WTC11 (cell line): ENCODE results near the gene GREM1. TPM values are rescaled to one million over a fixed set of nuclear protein-coding genes. Genes with fewer than 3 reads are reported as not detected.

Experiments
- ATAC-seq: fragments of 200-7000 bp; cut with Tn5 transposase; 2 replicates; pipeline ENCODE4 v1.10.0; 2021; ENCODE audit warnings: mild to moderate bottlenecking, moderate library complexity
- CTCF ChIA-PET: fragments of 300-600 bp; sonication (Branson Sonifier 250); formaldehyde crosslinking; loops from one replicate; lab custom pipeline; 2021; ENCODE audit warnings: antibody characterized with exemption; lab: Charles Lee
- POLR2A ChIA-PET: fragments of 350-600 bp; sonication (Branson Sonifier 250); formaldehyde crosslinking; loops from one replicate; lab custom pipeline; 2021; ENCODE audit warnings: antibody characterized with exemption; lab: Charles Lee
- DNase-seq: peaks from one replicate; pipeline ENCODE4 v3.0.0; 2021; ENCODE audit warnings: low spot score
- H3K27ac Mint-ChIP-seq: 2 replicates; pipeline ENCODE4 v1.8.0; 2021; ENCODE audit warnings: mixed read lengths
- H3K27me3 Mint-ChIP-seq: 2 replicates; pipeline ENCODE4 v1.8.0; 2021; ENCODE audit warnings: low read depth, mild to moderate bottlenecking, moderate library complexity, mixed read lengths
- H3K36me3 Mint-ChIP-seq: 2 replicates; pipeline ENCODE4 v1.8.0; 2021; ENCODE audit warnings: mixed read lengths
- H3K4me1 Mint-ChIP-seq: 2 replicates; pipeline ENCODE4 v1.8.0; 2022; ENCODE audit warnings: mixed read lengths
- H3K4me3 Mint-ChIP-seq: 2 replicates; pipeline ENCODE4 v1.8.0; 2021; ENCODE audit warnings: mild to moderate bottlenecking, moderate library complexity, mixed read lengths
- H3K9me3 Mint-ChIP-seq: 2 replicates; pipeline ENCODE4 v1.8.0; 2021; ENCODE audit warnings: mixed read lengths
- CREB1 ChIP-seq: sonication (generic); formaldehyde crosslinking; IDR thresholded peaks from 2 replicates; pipeline ENCODE4 v1.8.0; 2023; ENCODE audit warnings: mild to moderate bottlenecking, missing genetic modification reagents
- CREM ChIP-seq: sonication (generic); formaldehyde crosslinking; IDR thresholded peaks from 2 replicates; pipeline ENCODE4 v1.8.1; 2022; ENCODE audit warnings: mild to moderate bottlenecking, missing genetic modification reagents, moderate library complexity
- EMX1 ChIP-seq: fragments of 250-450 bp; sonication (Bioruptor Pico); IDR thresholded peaks from 2 replicates; pipeline ENCODE4 v1.8.0; 2021; ENCODE audit warnings: mild to moderate bottlenecking
- ESRRA ChIP-seq: sonication (generic); formaldehyde crosslinking; IDR thresholded peaks from 2 replicates; pipeline ENCODE4 v1.8.1; 2022; ENCODE audit warnings: mild to moderate bottlenecking, missing genetic modification reagents, borderline replicate concordance
- JUN ChIP-seq: sonication (generic); formaldehyde crosslinking; IDR thresholded peaks from 2 replicates; pipeline ENCODE4 v1.8.0; 2023; ENCODE audit warnings: mild to moderate bottlenecking, missing genetic modification reagents
- NFATC4 ChIP-seq: fragments of 250-450 bp; sonication (Bioruptor Pico); IDR thresholded peaks from 2 replicates; pipeline ENCODE4 v1.9.0; 2021; ENCODE audit warnings: mild to moderate bottlenecking
- NR3C1 ChIP-seq: sonication (generic); formaldehyde crosslinking; conservative IDR thresholded peaks from 2 replicates; pipeline ENCODE4 v1.8.1; 2023; ENCODE audit warnings: low read depth, mild to moderate bottlenecking, missing genetic modification reagents
- OVOL2 ChIP-seq: fragments of 250-450 bp; sonication (Bioruptor Pico); IDR thresholded peaks from 2 replicates; pipeline ENCODE4 v1.9.0; 2021; ENCODE audit warnings: mild to moderate bottlenecking, borderline replicate concordance
- SP1 ChIP-seq: sonication (generic); formaldehyde crosslinking; conservative IDR thresholded peaks from 2 replicates; pipeline ENCODE4 v1.8.1; 2022; ENCODE audit warnings: missing genetic modification reagents
- TP53 ChIP-seq: sonication (generic); formaldehyde crosslinking; IDR thresholded peaks from 2 replicates; pipeline ENCODE4 v1.8.1; 2023; ENCODE audit warnings: mild to moderate bottlenecking, missing genetic modification reagents
- ZNF138 ChIP-seq: sonication (generic); formaldehyde crosslinking; conservative IDR thresholded peaks from 2 replicates; pipeline ENCODE4 v1.8.1; 2022; ENCODE audit warnings: mild to moderate bottlenecking, moderate library complexity, missing genetic modification reagents
- ZNF423 ChIP-seq: fragments of 250-450 bp; sonication (Bioruptor Pico); IDR thresholded peaks from 2 replicates; pipeline ENCODE4 v2.1.2; 2022; ENCODE audit warnings: mild to moderate bottlenecking, moderate library complexity
- total RNA-seq: library from RNA; stranded (reverse); gene quantifications from 3 replicates; pipeline ENCODE4 v1.2.3, GENCODE V29; 2021
- TF ChIP-seq, protein P1 (sequence below): fragments of 250-450 bp; sonication (Bioruptor Pico); IDR thresholded peaks from 2 replicates; pipeline ENCODE4 v1.9.0; 2021; ENCODE audit warnings: mild to moderate bottlenecking, borderline replicate concordance
- TF ChIP-seq, protein P2 (sequence below): sonication (generic); formaldehyde crosslinking; IDR thresholded peaks from 2 replicates; pipeline ENCODE4 v1.8.1; 2023; ENCODE audit warnings: mild to moderate bottlenecking, missing genetic modification reagents, borderline replicate concordance
- TF ChIP-seq, protein P3 (sequence below): sonication (generic); formaldehyde crosslinking; IDR thresholded peaks from 2 replicates; pipeline ENCODE4 v1.8.0; 2022; ENCODE audit warnings: mild to moderate bottlenecking, missing genetic modification reagents
- TF ChIP-seq, protein P4 (sequence below): sonication (generic); formaldehyde crosslinking; IDR thresholded peaks from 2 replicates; pipeline ENCODE4 v1.8.1; 2023; ENCODE audit warnings: mild to moderate bottlenecking, missing genetic modification reagents, moderate library complexity

The GREM1 gene
- total RNA-seq, 1 experiment from 2014 or later = 0.59 TPM

- TF ChIP-seq, protein P1, sequence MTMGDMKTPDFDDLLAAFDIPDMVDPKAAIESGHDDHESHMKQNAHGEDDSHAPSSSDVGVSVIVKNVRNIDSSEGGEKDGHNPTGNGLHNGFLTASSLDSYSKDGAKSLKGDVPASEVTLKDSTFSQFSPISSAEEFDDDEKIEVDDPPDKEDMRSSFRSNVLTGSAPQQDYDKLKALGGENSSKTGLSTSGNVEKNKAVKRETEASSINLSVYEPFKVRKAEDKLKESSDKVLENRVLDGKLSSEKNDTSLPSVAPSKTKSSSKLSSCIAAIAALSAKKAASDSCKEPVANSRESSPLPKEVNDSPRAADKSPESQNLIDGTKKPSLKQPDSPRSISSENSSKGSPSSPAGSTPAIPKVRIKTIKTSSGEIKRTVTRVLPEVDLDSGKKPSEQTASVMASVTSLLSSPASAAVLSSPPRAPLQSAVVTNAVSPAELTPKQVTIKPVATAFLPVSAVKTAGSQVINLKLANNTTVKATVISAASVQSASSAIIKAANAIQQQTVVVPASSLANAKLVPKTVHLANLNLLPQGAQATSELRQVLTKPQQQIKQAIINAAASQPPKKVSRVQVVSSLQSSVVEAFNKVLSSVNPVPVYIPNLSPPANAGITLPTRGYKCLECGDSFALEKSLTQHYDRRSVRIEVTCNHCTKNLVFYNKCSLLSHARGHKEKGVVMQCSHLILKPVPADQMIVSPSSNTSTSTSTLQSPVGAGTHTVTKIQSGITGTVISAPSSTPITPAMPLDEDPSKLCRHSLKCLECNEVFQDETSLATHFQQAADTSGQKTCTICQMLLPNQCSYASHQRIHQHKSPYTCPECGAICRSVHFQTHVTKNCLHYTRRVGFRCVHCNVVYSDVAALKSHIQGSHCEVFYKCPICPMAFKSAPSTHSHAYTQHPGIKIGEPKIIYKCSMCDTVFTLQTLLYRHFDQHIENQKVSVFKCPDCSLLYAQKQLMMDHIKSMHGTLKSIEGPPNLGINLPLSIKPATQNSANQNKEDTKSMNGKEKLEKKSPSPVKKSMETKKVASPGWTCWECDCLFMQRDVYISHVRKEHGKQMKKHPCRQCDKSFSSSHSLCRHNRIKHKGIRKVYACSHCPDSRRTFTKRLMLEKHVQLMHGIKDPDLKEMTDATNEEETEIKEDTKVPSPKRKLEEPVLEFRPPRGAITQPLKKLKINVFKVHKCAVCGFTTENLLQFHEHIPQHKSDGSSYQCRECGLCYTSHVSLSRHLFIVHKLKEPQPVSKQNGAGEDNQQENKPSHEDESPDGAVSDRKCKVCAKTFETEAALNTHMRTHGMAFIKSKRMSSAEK (CRISPR knock-in tag) = no peak
- TF ChIP-seq ZNF138 (CRISPR knock-in tag) (no peak), OVOL2 (CRISPR knock-in tag) (no peak), ESRRA (CRISPR knock-in tag) (no peak), NFATC4 (CRISPR knock-in tag) (no peak), JUN (no peak), CREM (CRISPR knock-in tag) (no peak), EMX1 (CRISPR knock-in tag) (no peak), ZNF423 (CRISPR knock-in tag) (no peak), NR3C1 (no peak)
- TF ChIP-seq, all 79 proteins: peak for 0
Observed at GRCh38 chr15:32700501-32701150, 17.2 kb upstream of the GREM1 start (continued).

DNA sequence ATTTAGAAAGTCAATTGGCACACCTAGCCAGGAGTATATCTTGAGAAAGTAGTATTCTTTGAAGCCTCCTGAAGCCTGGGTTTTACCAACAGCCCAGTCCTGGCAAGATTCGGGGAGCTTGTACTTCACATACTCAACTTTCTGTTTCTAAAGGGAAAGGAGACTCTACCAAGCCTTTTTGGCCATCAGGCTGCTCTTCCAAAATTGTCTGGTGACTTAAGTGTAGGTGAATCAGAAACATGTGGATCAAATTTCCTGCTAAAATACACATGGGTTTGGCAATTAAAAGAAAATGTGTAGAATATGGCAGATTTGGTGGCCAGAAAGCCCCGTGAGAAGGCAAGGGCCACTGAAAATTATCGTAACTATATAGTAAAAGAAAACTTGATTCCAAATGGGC, 15.9 kb upstream of the GREM1 start:
- TF ChIP-seq, protein P2, sequence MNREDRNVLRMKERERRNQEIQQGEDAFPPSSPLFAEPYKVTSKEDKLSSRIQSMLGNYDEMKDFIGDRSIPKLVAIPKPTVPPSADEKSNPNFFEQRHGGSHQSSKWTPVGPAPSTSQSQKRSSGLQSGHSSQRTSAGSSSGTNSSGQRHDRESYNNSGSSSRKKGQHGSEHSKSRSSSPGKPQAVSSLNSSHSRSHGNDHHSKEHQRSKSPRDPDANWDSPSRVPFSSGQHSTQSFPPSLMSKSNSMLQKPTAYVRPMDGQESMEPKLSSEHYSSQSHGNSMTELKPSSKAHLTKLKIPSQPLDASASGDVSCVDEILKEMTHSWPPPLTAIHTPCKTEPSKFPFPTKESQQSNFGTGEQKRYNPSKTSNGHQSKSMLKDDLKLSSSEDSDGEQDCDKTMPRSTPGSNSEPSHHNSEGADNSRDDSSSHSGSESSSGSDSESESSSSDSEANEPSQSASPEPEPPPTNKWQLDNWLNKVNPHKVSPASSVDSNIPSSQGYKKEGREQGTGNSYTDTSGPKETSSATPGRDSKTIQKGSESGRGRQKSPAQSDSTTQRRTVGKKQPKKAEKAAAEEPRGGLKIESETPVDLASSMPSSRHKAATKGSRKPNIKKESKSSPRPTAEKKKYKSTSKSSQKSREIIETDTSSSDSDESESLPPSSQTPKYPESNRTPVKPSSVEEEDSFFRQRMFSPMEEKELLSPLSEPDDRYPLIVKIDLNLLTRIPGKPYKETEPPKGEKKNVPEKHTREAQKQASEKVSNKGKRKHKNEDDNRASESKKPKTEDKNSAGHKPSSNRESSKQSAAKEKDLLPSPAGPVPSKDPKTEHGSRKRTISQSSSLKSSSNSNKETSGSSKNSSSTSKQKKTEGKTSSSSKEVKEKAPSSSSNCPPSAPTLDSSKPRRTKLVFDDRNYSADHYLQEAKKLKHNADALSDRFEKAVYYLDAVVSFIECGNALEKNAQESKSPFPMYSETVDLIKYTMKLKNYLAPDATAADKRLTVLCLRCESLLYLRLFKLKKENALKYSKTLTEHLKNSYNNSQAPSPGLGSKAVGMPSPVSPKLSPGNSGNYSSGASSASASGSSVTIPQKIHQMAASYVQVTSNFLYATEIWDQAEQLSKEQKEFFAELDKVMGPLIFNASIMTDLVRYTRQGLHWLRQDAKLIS (CRISPR knock-in tag) = no peak
- no peak for TF ChIP-seq CREB1 (CRISPR knock-in tag)
- ChIA-PET CTCF (no interaction called here), POLR2A (no interaction called here)
- no peaks in the 10 kb centered on the region for H3K36me3 Mint-ChIP-seq
- ATAC-seq (no peak), DNase-seq (no peak)
- H3K27ac Mint-ChIP-seq = no peak overlapping the region
- peaks cover 8% of the 10 kb centered on the region for H3K4me1 Mint-ChIP-seq
- no peaks in the 10 kb centered on the region for H3K9me3 Mint-ChIP-seq
- no peaks in the 10 kb centered on the region for H3K27me3 Mint-ChIP-seq
- H3K4me3 Mint-ChIP-seq = no peak overlapping the region

DNA sequence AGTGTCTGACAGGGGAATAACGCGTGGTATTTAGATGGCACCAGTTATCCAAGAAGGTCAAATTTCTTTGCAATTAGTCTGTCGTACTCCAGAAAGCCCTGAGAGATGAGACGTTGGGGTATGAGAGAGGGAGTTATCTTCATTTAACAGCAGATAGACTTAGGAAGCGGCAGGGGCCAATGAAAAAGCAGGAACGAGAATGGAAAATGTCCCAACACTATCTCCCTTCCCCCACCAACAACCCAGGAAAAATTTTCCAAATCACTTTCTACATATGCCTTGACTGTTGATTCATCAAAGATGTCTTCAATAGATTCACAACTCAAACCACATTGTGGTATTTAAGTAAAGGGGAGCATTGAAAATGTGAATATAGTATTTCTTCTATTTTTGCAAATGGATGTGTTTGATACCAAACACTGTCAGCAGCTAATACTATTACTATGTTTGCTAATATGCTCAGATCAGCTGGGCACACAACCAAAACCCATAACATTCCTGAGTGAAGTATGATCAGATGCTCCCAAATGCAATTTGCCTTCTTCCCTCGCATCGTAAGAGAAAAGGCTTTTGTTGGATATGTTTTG, 13.3 kb upstream of the GREM1 start:
- POLR2A ChIA-PET = no interaction called here
- TF ChIP-seq, protein P3, sequence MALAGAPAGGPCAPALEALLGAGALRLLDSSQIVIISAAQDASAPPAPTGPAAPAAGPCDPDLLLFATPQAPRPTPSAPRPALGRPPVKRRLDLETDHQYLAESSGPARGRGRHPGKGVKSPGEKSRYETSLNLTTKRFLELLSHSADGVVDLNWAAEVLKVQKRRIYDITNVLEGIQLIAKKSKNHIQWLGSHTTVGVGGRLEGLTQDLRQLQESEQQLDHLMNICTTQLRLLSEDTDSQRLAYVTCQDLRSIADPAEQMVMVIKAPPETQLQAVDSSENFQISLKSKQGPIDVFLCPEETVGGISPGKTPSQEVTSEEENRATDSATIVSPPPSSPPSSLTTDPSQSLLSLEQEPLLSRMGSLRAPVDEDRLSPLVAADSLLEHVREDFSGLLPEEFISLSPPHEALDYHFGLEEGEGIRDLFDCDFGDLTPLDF (CRISPR knock-in tag) = no peak
- no peak for TF ChIP-seq NFATC4 (CRISPR knock-in tag)
- TF ChIP-seq, protein P4, sequence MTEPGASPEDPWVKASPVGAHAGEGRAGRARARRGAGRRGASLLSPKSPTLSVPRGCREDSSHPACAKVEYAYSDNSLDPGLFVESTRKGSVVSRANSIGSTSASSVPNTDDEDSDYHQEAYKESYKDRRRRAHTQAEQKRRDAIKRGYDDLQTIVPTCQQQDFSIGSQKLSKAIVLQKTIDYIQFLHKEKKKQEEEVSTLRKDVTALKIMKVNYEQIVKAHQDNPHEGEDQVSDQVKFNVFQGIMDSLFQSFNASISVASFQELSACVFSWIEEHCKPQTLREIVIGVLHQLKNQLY (CRISPR knock-in tag) = no peak
- TF ChIP-seq JUN = no peak
- no peak for TF ChIP-seq SP1 (CRISPR knock-in tag)
- no peak for TF ChIP-seq OVOL2 (CRISPR knock-in tag)
- no peak for TF ChIP-seq TP53 (CRISPR knock-in tag)
- no peaks in the 10 kb centered on the region; the same call in 1 of the 2 replicates for H3K4me1 Mint-ChIP-seq
- H3K4me3 Mint-ChIP-seq = no peak overlapping the region
- no peaks in the 10 kb centered on the region for H3K36me3 Mint-ChIP-seq
- H3K9me3 Mint-ChIP-seq = no peaks in the 10 kb centered on the region
- no peaks in the 10 kb centered on the region for H3K27me3 Mint-ChIP-seq
- no peak overlapping the region for H3K27ac Mint-ChIP-seq
- CTCF ChIA-PET = interaction anchor here (1.0 kb wide), 1 partner anchor 139 kb away, joined by 3 read pairs; no protein-coding TSS in a partner anchor
- no peak for ATAC-seq
- no peak for DNase-seq
